H1 (cell line): Measurements from ENCODE around the gene VENTX. TPM values are rescaled to one million over a fixed set of nuclear protein-coding genes. Genes with fewer than 3 reads are reported as not detected.

Experiments used
- CTCF ChIA-PET: fragments of 300-600 bp; sonication (Branson Sonifier 250); formaldehyde crosslinking; loops from one replicate; lab custom pipeline; 2021; ENCODE audit not compliant: partially characterized antibody; lab: Charles Lee
- POLR2A ChIA-PET: fragments of 300-600 bp; sonication (Branson Sonifier 250); formaldehyde crosslinking; loops from one replicate; lab custom pipeline; 2021; ENCODE audit warnings: inconsistent platforms; ENCODE audit not compliant: partially characterized antibody; lab: Charles Lee
- DNase-seq, 2 experiments: peaks; one replicate each; pipeline versions ENCODE4 v3.0.0 to v3.0.0-alpha.2; 2010 to 2022; ENCODE audit warnings: low spot score in 2 of 2, low read depth in 1 of 2, mixed read lengths in 1 of 2
- FAIRE-seq: peaks from 2 replicates; lab custom pipeline; 2011; peaks lifted over from hg19 to GRCh38; lab: Jason Lieb, UNC
- H2AFZ ChIP-seq: 2 replicates; pipeline ENCODE4 v1.8.1; 2012; ENCODE audit warnings: low read length, inconsistent platforms
- H2AK5ac ChIP-seq: 2 replicates; pipeline ENCODE4 v1.6.1; 2013; ENCODE audit warnings: low read depth, low read length
- H2BK120ac ChIP-seq: replicated peaks from 2 replicates; pipeline ENCODE3; 2013; ENCODE audit warnings: low read depth, low read length, inconsistent platforms
- H2BK12ac ChIP-seq: 2 replicates; pipeline ENCODE4 v1.6.1; 2013; ENCODE audit warnings: low read depth, low read length
- H2BK15ac ChIP-seq: 2 replicates; pipeline ENCODE4 v1.6.1; 2013; ENCODE audit warnings: low read length
- H2BK20ac ChIP-seq: 2 replicates; pipeline ENCODE4 v1.6.1; 2013; ENCODE audit warnings: low read length
- H2BK5ac ChIP-seq: 2 replicates; pipeline ENCODE4 v1.6.1; 2013; ENCODE audit warnings: low read depth, low read length
- H3K14ac ChIP-seq: 2 replicates; pipeline ENCODE4 v1.6.1; 2013; ENCODE audit warnings: inconsistent platforms; ENCODE audit not compliant: insufficient read length
- H3K18ac ChIP-seq: 2 replicates; pipeline ENCODE4 v1.6.1; 2013; ENCODE audit warnings: low read length; ENCODE audit errors: extremely low read depth
- H3K23ac ChIP-seq: 2 replicates; pipeline ENCODE4 v1.6.1; 2013; ENCODE audit warnings: inconsistent platforms; ENCODE audit not compliant: insufficient read length
- H3K23me2 ChIP-seq: 2 replicates; pipeline ENCODE4 v1.6.1; 2013; ENCODE audit warnings: low read depth, low read length
- H3K27ac ChIP-seq: 2 replicates; pipeline ENCODE4 v1.6.1; 2011; ENCODE audit warnings: low read depth, low read length, inconsistent platforms
- H3K27me3 ChIP-seq, 4 experiments: replicated peaks in 1 of 4; 1 replicate in 1 of 4; 2 replicates in 3 of 4; pipeline versions ENCODE4 v1.6.1 to v1.8.1; 2011 to 2013; ENCODE audit warnings: low read length in 3 of 4, mild to moderate bottlenecking in 3 of 4, inconsistent platforms in 2 of 4, mixed read lengths in 2 of 4, moderate library complexity in 1 of 4; ENCODE audit not compliant: control insufficient read depth in 3 of 4, insufficient read depth in 3 of 4; ENCODE audit errors: extremely low read depth in 1 of 4
- H3K36me3 ChIP-seq, 4 experiments: 2 replicates each; pipeline versions ENCODE4 v1.6.1 to v1.8.1; 2011 to 2013; ENCODE audit warnings: mild to moderate bottlenecking in 4 of 4, low read length in 3 of 4, moderate library complexity in 2 of 4, control low read depth in 1 of 4, inconsistent platforms in 1 of 4; ENCODE audit not compliant: insufficient read depth in 4 of 4, control insufficient read depth in 2 of 4
- H3K4ac ChIP-seq: replicated peaks from 2 replicates; pipeline ENCODE3; 2013; ENCODE audit warnings: low read length, low read depth, mixed read lengths, inconsistent platforms; ENCODE audit not compliant: insufficient read length
- H3K4me1 ChIP-seq, 4 experiments: replicated peaks in 1 of 4; 1 replicate in 1 of 4; 2 replicates in 3 of 4; pipeline versions ENCODE4 v1.6.1 to v1.8.1; 2011 to 2013; ENCODE audit warnings: low read length in 3 of 4, inconsistent platforms in 2 of 4, mixed read lengths in 1 of 4; ENCODE audit not compliant: insufficient read depth in 4 of 4, control insufficient read depth in 3 of 4
- H3K4me2 ChIP-seq, 2 experiments: 2 replicates each; pipeline versions ENCODE4 v1.6.1 to v1.8.1; 2011 to 2013; ENCODE audit warnings: low read depth in 2 of 2, low read length in 2 of 2, control low read depth in 1 of 2, inconsistent platforms in 1 of 2, mild to moderate bottlenecking in 1 of 2; ENCODE audit not compliant: insufficient read depth in 1 of 2
- H3K4me3 ChIP-seq, 4 experiments: fragments of 200-600, 300-600 bp in 1 of 4; sonication (generic), shearing (Covaris generic), sonication (Bioruptor Twin) in 1 of 4; 2 replicates each; pipeline versions ENCODE4 v1.5.1 to v1.8.1; 2011 to 2016; ENCODE audit warnings: low read length in 4 of 4, low read depth in 3 of 4, control low read depth in 2 of 4, inconsistent platforms in 2 of 4, mild to moderate bottlenecking in 2 of 4, mixed read lengths in 1 of 4, moderate library complexity in 1 of 4; ENCODE audit not compliant: insufficient read depth in 2 of 4; ENCODE audit errors: extremely low read depth in 1 of 4
- H3K56ac ChIP-seq: replicated peaks from 2 replicates; pipeline ENCODE3; 2013; ENCODE audit warnings: low read depth, mild to moderate bottlenecking, mixed read lengths, low read length, inconsistent platforms; ENCODE audit not compliant: insufficient read length
- H3K79me1 ChIP-seq: 2 replicates; pipeline ENCODE4 v1.6.1; 2013; ENCODE audit warnings: low read depth, low read length, control low read depth
- H3K79me2 ChIP-seq, 2 experiments: 2 replicates each; pipeline versions ENCODE4 v1.6.1 to v1.8.1; 2012 to 2013; ENCODE audit warnings: low read length in 2 of 2, mild to moderate bottlenecking in 2 of 2, inconsistent platforms in 1 of 2; ENCODE audit not compliant: insufficient read depth in 2 of 2, control insufficient read depth in 1 of 2
- H3K9ac ChIP-seq, 4 experiments: replicated peaks in 1 of 4; 1 replicate in 1 of 4; 2 replicates in 3 of 4; pipeline versions ENCODE4 v1.6.1 to v1.8.1; 2011 to 2013; ENCODE audit warnings: low read depth in 3 of 4, low read length in 3 of 4, control low read depth in 2 of 4, mild to moderate bottlenecking in 2 of 4, moderate library complexity in 2 of 4, inconsistent platforms in 1 of 4; ENCODE audit errors: extremely low read depth in 1 of 4
- H3K9me3 ChIP-seq, 2 experiments: 2 replicates each; pipeline versions ENCODE4 v1.6.1 to v1.8.1; 2012 to 2013; ENCODE audit warnings: mild to moderate bottlenecking in 2 of 2, moderate library complexity in 2 of 2, control low read depth in 1 of 2, inconsistent platforms in 1 of 2, low read depth in 1 of 2, low read length in 1 of 2, mixed read lengths in 1 of 2; ENCODE audit not compliant: insufficient read depth in 2 of 2
- H4K20me1 ChIP-seq, 2 experiments: replicated peaks in 1 of 2; 2 replicates each; pipeline versions ENCODE3 to v1.8.1; 2011 to 2013; ENCODE audit warnings: inconsistent platforms in 2 of 2, low read length in 2 of 2, mild to moderate bottlenecking in 1 of 2; ENCODE audit not compliant: insufficient read depth in 2 of 2, control insufficient read depth in 1 of 2
- H4K5ac ChIP-seq: 2 replicates; pipeline ENCODE4 v1.6.1; 2013; ENCODE audit warnings: low read length, low read depth, mixed read lengths, inconsistent platforms; ENCODE audit not compliant: insufficient read length
- H4K8ac ChIP-seq: 2 replicates; pipeline ENCODE4 v1.8.0; 2013; ENCODE audit warnings: mild to moderate bottlenecking, moderate library complexity, low read length, inconsistent platforms; ENCODE audit not compliant: insufficient read depth; ENCODE audit errors: extremely low read depth
- H4K91ac ChIP-seq: replicated peaks from 2 replicates; pipeline ENCODE3; 2013; ENCODE audit warnings: low read length, mixed read lengths, inconsistent platforms; ENCODE audit not compliant: insufficient read length
- HDAC2 ChIP-seq, 2 experiments: fragments of 300-600 bp in 1 of 2; sonication (generic) in 1 of 2; IDR thresholded peaks; 2 replicates each; pipeline ENCODE4 v1.6.1; 2011 to 2012; ENCODE audit warnings: low read depth in 2 of 2, low read length in 2 of 2, mild to moderate bottlenecking in 2 of 2, moderate library complexity in 2 of 2, borderline replicate concordance in 1 of 2, inconsistent platforms in 1 of 2
- PHF8 ChIP-seq: fragments of 200-600 bp; sonication (generic); conservative IDR thresholded peaks from 2 replicates; pipeline ENCODE4 v1.7.1; 2012; ENCODE audit warnings: low read depth, mild to moderate bottlenecking, inconsistent platforms, low read length, moderate library complexity
- POLR2AphosphoS5 ChIP-seq: IDR thresholded peaks from 2 replicates; pipeline ENCODE4 v1.6.1; 2011; ENCODE audit warnings: low read depth, low read length
- RNF2 ChIP-seq: fragments of 200-900, 300-1000 bp; sonication (generic); IDR thresholded peaks from 2 replicates; pipeline ENCODE4 v1.7.1; 2016; ENCODE audit warnings: borderline replicate concordance, low read depth, mild to moderate bottlenecking, antibody characterized with exemption, low read length; ENCODE audit not compliant: poor library complexity, severe bottlenecking; ENCODE audit errors: missing control alignments
- RXRA ChIP-seq: IDR thresholded peaks from 2 replicates; pipeline ENCODE4 v1.6.1; 2011; ENCODE audit warnings: low read depth, mild to moderate bottlenecking, low read length, moderate library complexity; ENCODE audit not compliant: insufficient read depth
- SIRT6 ChIP-seq: IDR thresholded peaks from one replicate; pipeline ENCODE4 v1.7.1; 2012; ENCODE audit warnings: low read length, inconsistent platforms
- SUZ12 ChIP-seq: fragments of 200-600 bp; sonication (generic); IDR thresholded peaks from 2 replicates; pipeline ENCODE4 v1.6.1; 2012; ENCODE audit warnings: mild to moderate bottlenecking, inconsistent platforms, low read length, moderate library complexity, mixed read lengths
- TBP ChIP-seq: IDR thresholded peaks from 2 replicates; pipeline ENCODE4 v1.6.1; 2011; ENCODE audit warnings: low read depth, low read length, improper control_type of control experiment
- WGBS, 2 experiments: shearing (Covaris generic) in 1 of 2; methylation state at CpG; one replicate each; pipeline versions ENCODE4 v1.1.6 to v1.1.7; 2013 to 2015; ENCODE audit warnings: low lambda C conversion rate in 2 of 2, mixed read lengths in 2 of 2, inconsistent platforms in 1 of 2, low coverage in 1 of 2, missing lambda C conversion rate in 1 of 2; ENCODE audit not compliant: insufficient replicate concordance in 2 of 2, insufficient coverage in 1 of 2, insufficient read length in 1 of 2; ENCODE audit errors: extremely low coverage in 1 of 2, missing lambda C conversion rate in 1 of 2; 5-methylcytosine and 5-hydroxymethylcytosine counted together
- polyA plus RNA-seq, 7 experiments: library from polyadenylated mRNA; depleted of rRNA in 3 of 7; stranded (reverse) in 5 of 7; unstranded in 2 of 7; fragments of >200 nt in 5 of 7; fragments of 200-250 nt in 2 of 7; gene quantifications; 1 replicate in 5 of 7; 2 replicates in 1 of 7; 4 replicates in 1 of 7; pipeline versions ENCODE4 v1.2.1 to v1.2.3, GENCODE V29; 2011 to 2013; ENCODE audit warnings: missing spikeins in 2 of 7, mixed read lengths in 2 of 7
- total RNA-seq: library from RNA; stranded (reverse); fragmentation: NEBNext Ultra II Directional; extraction: Animal tissue kit (Norgen Biotek cat#: 25700); gene quantifications from 2 replicates; pipeline ENCODE4 v1.2.1, GENCODE V29; 2021

Gene VENTX
- total and polyA plus RNA-seq, 2 of the 8 experiments (the other 6 are each of a cell fraction or from before 2014, with no cell fraction given), result 5.6 TPM

- Histone ChIP-seq H3K23me2 (peaks cover 5% of the 10 kb centered on the region; the same call in 1 of the 2 replicates), H2BK120ac (no peak overlapping the region), H2AFZ (no peak overlapping the region), H3K27me3 (peaks cover 0 to 7% (median 4%) of the 10 kb centered on the region in 4 experiments; a peak in 6 of 7 replicates), H4K8ac (no peak overlapping the region), H3K4me2 (no peak overlapping the region), H3K4ac (no peak overlapping the region), H2BK12ac (no peak overlapping the region), H3K56ac (no peak overlapping the region), H3K18ac (no peak overlapping the region; the same call in 1 of the 2 replicates), H3K27ac (no peak overlapping the region), H3K14ac (no peak overlapping the region), H3K36me3 (no peaks in the 10 kb centered on the region), H4K20me1 (peaks cover 0 to 5% of the 10 kb centered on the region in 2 experiments), H3K4me1 (peaks cover 0 to 10% (median 2%) of the 10 kb centered on the region in 4 experiments; a peak in 5 of 7 replicates), H2BK20ac (no peak overlapping the region), H3K79me2 (no peaks in the 10 kb centered on the region), H3K4me3 (no peak overlapping the region), H3K23ac (no peak overlapping the region), H3K9ac (no peak overlapping the region), H3K9me3 (no peaks in the 10 kb centered on the region), H4K5ac (no peak overlapping the region), H2BK5ac (no peak overlapping the region), H3K79me1 (no peaks in the 10 kb centered on the region), H2BK15ac (no peak overlapping the region), H2AK5ac (no peak overlapping the region), H4K91ac (no peak overlapping the region)
- ChIA-PET CTCF (interaction anchor here (1.2 to 3.5 kb wide), 6 partner anchors 15 to 128 kb away, joined by 3 to 11 read pairs (median 5); no protein-coding TSS in a partner anchor), POLR2A (interaction anchor here (0.7 to 1.0 kb wide), 3 partner anchors 13 to 128 kb away, joined by 3 read pairs; no protein-coding TSS in a partner anchor)
- 82% methylated on average over 19 of the region's 35 CpGs; no CpG with 5 or more reads in 1 of the 2 experiments for WGBS, 2 experiments
- no peak for TF ChIP-seq HDAC2 (IDR thresholded peaks at IDR 0.05; ENCODE audit: borderline replicate concordance in 1 of 2, low read depth in 2 of 2, low read length in 2 of 2)
- no peak for TF ChIP-seq POLR2AphosphoS5
- TF ChIP-seq TBP, result no peak
- no peak for TF ChIP-seq PHF8
- no peak for TF ChIP-seq SIRT6
- TF ChIP-seq RNF2, result no peak
- no peak for TF ChIP-seq RXRA
- TF ChIP-seq SUZ12, result no peak
- no peak for FAIRE-seq
- DNase-seq, result no peak
Measured at GRCh38 chr10:133271521-133272300, 34.1 kb downstream of the VENTX start.
